Caco-2 (cell line): ENCODE data around the gene TOPORS. TPM values are rescaled to one million over a fixed set of nuclear protein-coding genes. Genes with fewer than 3 reads are reported as not detected.

Experiments
- BruUV-seq: library from RNA; stranded (reverse); fragments of 400-500 nt; replicated peaks from 2 replicates; lab custom pipeline; 2021; lab: Mats Ljungman, UMichigan
- CTCF ChIA-PET: fragments of 300-600 bp; sonication (Branson Sonifier 250); formaldehyde crosslinking; loops from one replicate; lab custom pipeline; 2022; ENCODE audit warnings: antibody characterized with exemption; lab: Charles Lee
- POLR2A ChIA-PET: fragments of 300-600 bp; sonication (Branson Sonifier 250); formaldehyde crosslinking; loops from one replicate; lab custom pipeline; 2022; ENCODE audit warnings: antibody characterized with exemption; lab: Charles Lee
- DNase-seq, 2 experiments: peaks; one replicate each; pipeline versions ENCODE4 v3.0.0 to v3.0.0-alpha.2; 2020 to 2022
- H3K27me3 ChIP-seq: replicated peaks from 2 replicates; pipeline ENCODE4 v1.6.0; 2011; ENCODE audit warnings: low read length; ENCODE audit not compliant: control insufficient read depth, insufficient read depth
- H3K36me3 ChIP-seq: 2 replicates; pipeline ENCODE4 v1.5.1; 2011; ENCODE audit warnings: low read length; ENCODE audit not compliant: control insufficient read depth, insufficient read depth
- H3K4me1 ChIP-seq: fragments of 250-450 bp; sonication (Bioruptor Pico); 2 replicates; pipeline ENCODE4 v1.5.1; 2020; ENCODE audit warnings: mild to moderate bottlenecking
- H3K4me3 ChIP-seq: 2 replicates; pipeline ENCODE4 v1.5.1; 2011; ENCODE audit warnings: low read depth, mild to moderate bottlenecking, control low read depth, low read length
- H3K9me3 ChIP-seq: fragments of 250-450 bp; sonication (Bioruptor Pico); 2 replicates; pipeline ENCODE4 v1.5.1; 2020; ENCODE audit warnings: mild to moderate bottlenecking, moderate library complexity
- H3K27ac Mint-ChIP-seq: one replicate; pipeline ENCODE4 v1.8.0; 2022; ENCODE audit warnings: mixed read lengths; ENCODE audit not compliant: unreplicated experiment
- H3K27me3 Mint-ChIP-seq: one replicate; pipeline ENCODE4 v1.8.0; 2022; ENCODE audit warnings: mixed read lengths; ENCODE audit not compliant: insufficient read depth, unreplicated experiment
- H3K36me3 Mint-ChIP-seq: one replicate; pipeline ENCODE4 v1.8.0; 2022; ENCODE audit warnings: mild to moderate bottlenecking, mixed read lengths; ENCODE audit not compliant: insufficient read depth, unreplicated experiment
- H3K4me1 Mint-ChIP-seq: one replicate; pipeline ENCODE4 v1.8.0; 2022; ENCODE audit warnings: low read depth, mixed read lengths; ENCODE audit not compliant: unreplicated experiment
- H3K4me3 Mint-ChIP-seq: one replicate; pipeline ENCODE4 v1.8.0; 2022; ENCODE audit warnings: mild to moderate bottlenecking, moderate library complexity, mixed read lengths; ENCODE audit not compliant: unreplicated experiment
- H3K9me3 Mint-ChIP-seq: one replicate; pipeline ENCODE4 v1.8.0; 2022; ENCODE audit warnings: mixed read lengths; ENCODE audit not compliant: unreplicated experiment
- CTCF ChIP-seq, 2 experiments: fragments of 200-600 bp in 1 of 2; IDR thresholded peaks; 1 replicate in 1 of 2; 2 replicates in 1 of 2; pipeline versions ENCODE4 v1.5.1 to v1.8.0; 2011 to 2022; ENCODE audit warnings: antibody characterized with exemption in 1 of 2, control low read depth in 1 of 2, inconsistent platforms in 1 of 2, low read depth in 1 of 2, low read length in 1 of 2, mild to moderate bottlenecking in 1 of 2, moderate library complexity in 1 of 2; ENCODE audit not compliant: insufficient read depth in 1 of 2, severe bottlenecking in 1 of 2, unreplicated experiment in 1 of 2
- intact Hi-C: fragments of 100-400 bp; cut with micrococcal nuclease; formaldehyde crosslinking; loops from one replicate; pipeline ENCODE4 v1.10.0; 2022; ENCODE audit not compliant: unreplicated experiment
- total RNA-seq: library from RNA; stranded (reverse); gene quantifications from 2 replicates; pipeline ENCODE4 v1.2.3, GENCODE V29; 2022

The TOPORS gene
- total RNA-seq, 1 experiment from 2014 or later: 14.6 TPM

DNA sequence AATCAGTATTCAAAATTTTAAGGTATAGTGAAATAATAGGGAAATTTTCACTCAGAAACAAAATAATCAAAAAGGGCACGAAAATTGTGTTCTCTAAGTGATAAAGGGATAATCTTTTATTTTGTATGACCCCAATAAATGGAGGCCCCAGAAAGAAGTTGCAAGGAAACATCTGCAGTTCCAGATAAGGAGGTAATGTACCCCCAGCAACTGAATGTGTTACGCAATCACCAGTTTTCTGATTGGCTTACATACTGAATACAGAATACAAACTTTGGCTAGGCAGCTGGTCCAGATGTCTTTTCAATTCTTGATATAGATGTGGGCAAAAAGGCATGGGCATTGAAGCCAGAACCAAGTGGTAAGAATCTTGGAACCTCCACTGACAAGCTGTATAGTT is 1.7 kb upstream of the TOPORS start:
- no TSS peak for BruUV-seq
- intact Hi-C loops: no loop called here
- CTCF ChIA-PET: no interaction called here
- no peaks in the 10 kb centered on the region for H3K9me3 ChIP-seq
- H3K4me3 ChIP-seq: no peak overlapping the region
- Mint-ChIP-seq H3K27me3 (no peaks in the 10 kb centered on the region), H3K27ac (no peak overlapping the region), H3K4me1 (peaks cover 7% of the 10 kb centered on the region), H3K4me3 (no peak overlapping the region), H3K36me3 (peaks cover 34% of the 10 kb centered on the region), H3K9me3 (no peaks in the 10 kb centered on the region)
- POLR2A ChIA-PET: no interaction called here
- no peaks in the 10 kb centered on the region for H3K36me3 ChIP-seq
- no peaks in the 10 kb centered on the region for H3K27me3 ChIP-seq
- DNase-seq: no peak
- TF ChIP-seq CTCF (IDR thresholded peaks at IDR 0.05; ENCODE audit: insufficient read depth in 1 of 2, low read depth in 1 of 2, low read length in 1 of 2, severe bottlenecking in 1 of 2, unreplicated experiment in 1 of 2): no peak
- no peaks in the 10 kb centered on the region for H3K4me1 ChIP-seq

DNA sequence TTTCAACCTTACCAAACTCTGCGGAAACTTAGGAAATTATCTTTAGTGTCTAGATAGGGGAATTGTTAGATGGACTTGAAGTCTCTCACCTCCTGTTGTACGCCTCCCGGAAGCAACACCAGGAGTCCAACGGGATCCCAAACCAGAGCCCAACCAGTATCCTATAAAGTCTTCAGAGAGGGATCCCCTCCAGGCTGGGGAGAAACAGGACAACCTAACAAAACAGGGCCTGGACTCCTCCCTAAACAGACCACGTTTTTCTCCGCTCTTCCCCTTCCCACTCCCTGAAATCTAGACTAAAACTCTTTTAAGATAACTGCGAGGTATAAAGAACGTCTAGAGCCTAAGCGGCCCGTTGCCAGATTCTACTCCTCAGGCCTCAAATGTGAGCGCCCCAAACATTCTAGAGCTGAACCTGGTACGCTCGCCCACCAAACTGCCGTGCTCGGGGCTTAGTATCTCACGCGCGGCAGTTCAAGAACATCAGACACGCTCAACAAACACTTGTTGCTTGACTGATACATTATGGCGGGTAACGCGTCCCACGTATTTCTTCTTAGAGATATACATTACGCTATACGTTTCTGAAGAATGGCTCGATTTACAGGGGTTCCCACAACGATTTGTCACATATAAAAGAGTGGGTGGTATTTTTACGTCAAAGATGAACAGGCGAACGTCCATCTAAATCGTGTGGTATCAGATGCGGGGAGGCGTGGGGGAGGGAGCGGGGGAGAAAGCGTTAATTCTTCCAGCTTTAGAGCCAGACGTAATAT is 922 bp downstream of the TOPORS start:
- ChIA-PET CTCF (interaction anchor here (1.3 to 3.1 kb wide), 5 partner anchors 21 to 172 kb away, joined by 3 to 25 read pairs (median 17); partner anchors contain the start of genes NDUFB6 and RIGI), POLR2A (interaction anchor here (0.9 to 1.5 kb wide), 4 partner anchors 21 to 473 kb away, joined by 3 to 7 read pairs (median 6); partner anchors contain the start of genes ACO1, DNAJA1, NDUFB6 and RIGI)
- peak overlapping the region; percentile 87 for H3K4me3 ChIP-seq
- Mint-ChIP-seq H3K4me1 (peaks cover 7% of the 10 kb centered on the region), H3K9me3 (no peaks in the 10 kb centered on the region), H3K4me3 (peak overlapping the region; percentile 93), H3K27me3 (no peaks in the 10 kb centered on the region), H3K36me3 (peaks cover 31% of the 10 kb centered on the region), H3K27ac (peak overlapping the region; percentile 96)
- H3K9me3 ChIP-seq: no peaks in the 10 kb centered on the region
- no TSS peak for BruUV-seq
- DNase-seq: peak; percentile 18 to 58
- TF ChIP-seq CTCF (IDR thresholded peaks at IDR 0.05; ENCODE audit: insufficient read depth in 1 of 2, low read depth in 1 of 2, low read length in 1 of 2, severe bottlenecking in 1 of 2, unreplicated experiment in 1 of 2): no peak
- no peaks in the 10 kb centered on the region for H3K36me3 ChIP-seq
- no peaks in the 10 kb centered on the region for H3K27me3 ChIP-seq
- intact Hi-C loops: loop anchor here (1.0 kb wide), 2 partner anchors 21 to 167 kb away; partner anchors contain the start of gene ACO1
- no peaks in the 10 kb centered on the region for H3K4me1 ChIP-seq

DNA sequence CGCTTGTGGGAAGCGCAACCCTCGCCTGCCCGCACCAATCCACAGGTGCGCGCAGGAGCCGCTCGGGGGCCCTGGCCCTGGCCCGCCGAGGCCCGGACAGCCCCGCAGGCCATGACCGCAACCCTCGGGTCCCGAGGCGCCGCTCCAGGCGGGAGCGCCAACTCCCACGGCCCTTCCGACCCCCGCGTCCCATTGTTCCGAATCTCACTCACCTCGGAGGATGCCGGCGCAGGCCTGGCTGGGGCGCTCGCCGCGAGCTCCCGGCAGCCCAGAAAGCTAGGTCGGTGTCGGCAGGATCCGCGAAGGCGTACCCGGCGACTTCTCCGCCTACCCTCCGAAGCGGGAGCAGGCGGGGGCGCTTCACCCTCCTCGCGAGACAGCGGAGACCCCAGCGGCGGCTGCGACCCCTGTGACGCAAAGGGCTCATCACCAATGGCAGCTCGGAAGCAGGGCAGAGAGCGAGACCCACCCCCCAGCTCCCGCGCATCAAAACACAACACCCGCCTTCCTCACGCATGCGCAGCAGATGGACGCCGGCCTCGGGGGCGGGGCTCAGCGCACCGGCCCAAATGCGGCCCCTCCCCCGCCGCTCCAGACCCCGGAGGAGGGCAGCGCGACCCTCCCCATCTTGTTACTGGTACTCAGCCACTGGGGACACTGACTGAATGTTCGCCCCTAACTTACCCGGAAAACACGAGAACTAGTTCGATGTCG is 1.7 kb downstream of the TOPORS start:
- Mint-ChIP-seq H3K4me1 (peaks cover 7% of the 10 kb centered on the region), H3K9me3 (no peaks in the 10 kb centered on the region), H3K27ac (peak overlapping the region; percentile 96), H3K4me3 (peak overlapping the region; percentile 93), H3K27me3 (no peaks in the 10 kb centered on the region), H3K36me3 (peaks cover 31% of the 10 kb centered on the region)
- Histone ChIP-seq H3K36me3 (no peaks in the 10 kb centered on the region), H3K4me3 (peak overlapping the region; percentile 87), H3K27me3 (no peaks in the 10 kb centered on the region), H3K9me3 (no peaks in the 10 kb centered on the region), H3K4me1 (no peaks in the 10 kb centered on the region)
- intact Hi-C loops: loop anchor here (1.0 kb wide), 1 partner anchor 24 kb away; the partner anchor contains the start of gene RIGI
- ChIA-PET CTCF (interaction anchor here (1.3 to 3.1 kb wide), 7 partner anchors 22 to 172 kb away, joined by 3 to 25 read pairs (median 11); partner anchors contain the start of genes ACO1, NDUFB6 and RIGI), POLR2A (interaction anchor here (0.9 to 1.5 kb wide), 3 partner anchors 22 to 474 kb away, joined by 5 to 7 read pairs (median 6); partner anchors contain the start of genes ACO1, DNAJA1 and NDUFB6)
- no TSS peak for BruUV-seq
- peak; percentile 96 to 97 for DNase-seq
- TF ChIP-seq CTCF (IDR thresholded peaks at IDR 0.05; ENCODE audit: insufficient read depth in 1 of 2, low read depth in 1 of 2, low read length in 1 of 2, severe bottlenecking in 1 of 2, unreplicated experiment in 1 of 2): no peak
